Measurements from ENCODE around the gene F13A1.

F13A1 gene

DNA sequence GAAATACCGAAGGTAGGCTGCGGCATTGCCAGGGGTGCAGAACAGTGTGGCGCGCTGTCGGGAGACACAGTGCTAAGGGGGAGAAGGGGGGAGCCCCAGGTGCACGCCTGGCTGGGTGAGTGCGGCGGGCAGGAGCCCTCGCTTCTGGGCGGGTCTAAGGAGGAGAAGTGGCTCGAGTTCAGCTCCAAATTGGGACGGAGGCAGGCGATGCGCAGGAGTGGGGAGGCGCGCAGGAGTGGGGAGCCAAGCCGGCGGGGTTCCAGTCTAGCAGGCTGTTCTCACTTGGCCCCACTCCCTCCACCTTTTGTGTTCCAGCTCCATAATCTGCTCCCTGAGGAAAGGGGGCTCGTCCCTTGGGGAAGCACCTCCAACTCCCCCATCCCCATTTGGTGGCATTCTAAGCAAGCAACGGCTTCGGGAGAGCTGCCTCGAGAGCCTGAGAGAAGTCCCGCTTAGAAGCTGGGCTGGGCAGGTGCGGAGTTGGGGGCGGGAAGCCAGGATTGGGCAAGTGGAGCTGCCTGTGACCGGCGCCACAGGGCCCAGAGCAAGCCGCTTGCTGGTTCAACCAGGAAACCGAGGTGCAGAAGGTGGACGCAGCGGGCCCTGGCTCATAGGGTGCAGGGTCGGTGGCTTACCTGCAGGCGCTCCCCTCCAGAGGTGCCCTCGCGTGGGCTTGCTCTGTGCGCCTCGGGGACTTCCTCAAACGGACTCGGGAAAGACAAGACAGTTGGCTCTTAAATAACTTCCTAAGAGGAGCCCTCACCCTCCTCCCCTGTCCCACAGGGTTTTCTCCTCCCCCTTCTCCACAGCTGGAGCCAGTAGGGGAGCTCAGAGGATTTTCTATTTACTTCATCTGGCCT lies at the start of gene F13A1:
TSS of gene F13A1 (minus strand) at position 711 of the 860 bp plus-strand sequence. CDS start 1,998 bp downstream, outside the sequence.
- no peak for DNase-seq (ENCODE audit: low read depth, low spot score)

DNA sequence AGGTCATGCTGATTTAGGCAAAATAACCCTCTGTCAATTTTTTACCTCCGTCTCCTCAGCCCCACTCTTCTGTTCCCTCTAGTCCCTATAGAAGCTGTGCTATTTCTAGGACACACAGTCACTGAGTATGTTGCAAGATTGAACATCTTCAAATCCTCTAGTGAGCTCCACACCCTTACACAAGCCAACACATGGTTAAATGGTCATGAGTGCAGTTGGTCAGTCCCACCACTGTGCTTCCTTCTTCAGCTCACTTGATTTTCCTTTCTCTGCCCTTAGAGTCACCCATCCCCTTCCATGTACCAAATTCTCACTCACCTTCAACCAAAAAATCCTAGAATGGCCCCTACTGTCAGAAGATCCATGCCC lies 48.2 kb upstream of the F13A1 start:
- DNase-seq (ENCODE audit: low read depth, low spot score) = no peak

DNA sequence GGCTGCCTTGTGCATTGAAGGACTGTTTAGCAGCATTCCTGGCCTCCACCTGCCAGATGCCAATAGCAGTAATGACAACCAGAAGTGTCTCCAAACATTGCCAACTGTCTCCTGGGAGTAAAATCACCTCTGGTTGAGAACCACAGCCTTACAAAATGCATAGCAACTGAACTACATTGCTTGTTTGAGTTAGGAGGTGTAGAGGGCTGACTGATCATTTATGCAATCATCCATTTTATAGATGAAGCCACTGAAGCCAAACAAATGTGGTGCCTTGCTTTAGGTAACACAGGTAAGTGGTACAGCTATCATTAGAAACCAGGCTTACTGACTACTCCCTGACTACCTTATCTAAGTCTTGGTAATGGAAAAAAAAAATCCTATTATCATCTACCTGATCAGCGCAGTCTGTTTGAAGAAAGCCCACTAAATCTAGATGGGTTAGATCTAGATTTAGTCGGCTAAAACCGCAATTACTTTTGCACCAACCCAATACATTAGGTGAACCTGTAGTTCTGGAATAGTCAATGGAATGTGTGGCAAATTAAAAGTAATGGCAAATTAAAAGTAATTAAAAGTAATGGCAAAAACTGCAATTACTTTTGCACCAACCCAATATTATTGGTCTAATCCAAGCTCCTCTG lies 47.7 kb upstream of the F13A1 start:
- DNase-seq (ENCODE audit: low read depth, low spot score) = no peak

DNA sequence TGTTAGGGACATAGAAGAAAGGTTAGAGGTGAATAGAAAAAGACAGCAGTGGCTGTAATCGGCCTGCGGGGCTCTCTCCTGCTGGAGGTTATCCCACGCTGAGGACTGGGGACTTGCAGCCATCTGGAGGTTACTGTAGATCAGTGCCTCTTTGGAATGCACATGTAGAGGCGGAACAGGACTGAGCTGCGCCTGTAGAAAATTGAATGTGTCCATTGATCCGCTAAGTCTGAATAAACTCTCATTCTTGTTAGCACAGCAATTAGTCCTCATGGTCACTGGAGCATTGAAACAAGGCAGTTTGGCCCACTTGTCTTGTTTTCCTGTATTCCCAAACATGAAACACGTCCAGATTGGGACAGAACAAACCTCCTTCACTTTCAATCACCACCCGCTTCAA lies 46.3 kb upstream of the F13A1 start:
- no peak for DNase-seq (ENCODE audit: low read depth, low spot score)

DNA sequence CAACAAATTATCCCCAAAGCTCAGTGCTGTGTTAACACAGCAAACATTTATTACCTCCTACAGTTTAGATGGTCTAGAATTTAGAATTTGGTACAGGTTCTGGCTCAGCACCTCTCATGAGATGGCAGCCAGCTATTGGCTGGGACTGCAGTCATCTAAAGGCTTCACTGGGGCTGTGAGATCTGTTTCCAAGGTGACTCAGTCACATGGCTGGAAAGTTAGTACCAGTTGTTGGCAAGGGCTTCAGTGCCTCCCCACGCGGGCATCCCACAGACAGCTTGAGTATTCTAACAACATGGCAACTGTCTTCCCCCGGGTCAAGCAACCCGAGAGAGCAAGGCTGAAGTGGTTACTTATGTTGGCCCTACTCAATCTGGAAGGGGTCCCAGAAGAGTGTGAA lies 44.8 kb upstream of the F13A1 start:
- DNase-seq (ENCODE audit: low read depth, low spot score) = no peak

DNA sequence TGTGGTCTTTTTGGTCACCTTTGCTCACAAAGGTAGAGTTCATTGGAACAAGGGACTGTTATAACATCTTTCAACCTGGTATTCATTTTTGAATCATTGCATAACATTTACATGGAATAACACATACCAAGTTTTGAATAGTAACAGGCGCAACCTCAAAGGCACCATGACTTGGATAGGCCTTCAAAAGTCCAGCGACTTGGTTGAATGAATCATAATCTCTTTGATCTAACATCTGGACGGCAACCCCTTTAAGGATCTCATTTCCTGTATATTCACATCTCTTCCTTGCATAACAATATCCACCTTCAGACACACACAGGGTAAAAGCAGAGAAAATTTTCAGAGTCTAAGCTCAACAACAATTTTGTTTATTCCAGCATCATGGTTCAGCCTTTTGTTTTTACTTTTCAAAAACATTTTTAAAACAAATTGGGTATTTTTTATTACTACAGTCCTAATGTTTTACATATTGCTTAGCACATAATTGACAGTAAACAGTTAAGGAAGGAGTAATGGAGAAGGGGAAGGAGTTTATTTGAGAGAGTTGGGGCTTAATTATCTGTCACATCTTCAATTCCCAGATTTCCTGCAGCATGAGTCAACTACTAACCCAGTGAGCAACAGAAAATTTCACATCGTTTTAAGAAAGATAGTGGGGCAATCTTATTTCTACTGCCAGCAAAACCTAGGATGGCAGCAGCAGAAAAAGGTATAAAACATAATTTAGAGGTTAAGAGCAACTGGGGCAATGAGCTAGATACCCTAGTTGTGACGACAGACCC lies 41.8 kb upstream of the F13A1 start:
- DNase-seq (ENCODE audit: low read depth, low spot score) = no peak

DNA sequence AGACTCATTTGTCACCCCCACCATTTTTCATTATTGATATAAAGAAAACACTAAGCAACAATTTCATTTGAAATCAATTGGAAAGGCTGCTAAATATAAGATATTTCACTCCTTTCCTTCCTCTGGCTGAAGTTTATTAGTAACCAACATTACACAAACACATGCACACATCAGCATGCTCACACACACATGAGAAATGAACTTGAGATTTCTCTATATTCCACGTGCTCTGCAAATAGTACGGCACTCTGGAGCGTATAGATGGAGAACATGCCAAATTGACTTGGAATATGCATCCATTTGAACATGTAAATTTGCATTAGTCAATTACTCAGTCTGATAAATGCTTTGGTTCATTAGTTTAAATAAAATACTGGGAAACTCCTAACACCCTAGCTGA lies 37.1 kb upstream of the F13A1 start:
- no peak for DNase-seq (ENCODE audit: low read depth, low spot score)

DNA sequence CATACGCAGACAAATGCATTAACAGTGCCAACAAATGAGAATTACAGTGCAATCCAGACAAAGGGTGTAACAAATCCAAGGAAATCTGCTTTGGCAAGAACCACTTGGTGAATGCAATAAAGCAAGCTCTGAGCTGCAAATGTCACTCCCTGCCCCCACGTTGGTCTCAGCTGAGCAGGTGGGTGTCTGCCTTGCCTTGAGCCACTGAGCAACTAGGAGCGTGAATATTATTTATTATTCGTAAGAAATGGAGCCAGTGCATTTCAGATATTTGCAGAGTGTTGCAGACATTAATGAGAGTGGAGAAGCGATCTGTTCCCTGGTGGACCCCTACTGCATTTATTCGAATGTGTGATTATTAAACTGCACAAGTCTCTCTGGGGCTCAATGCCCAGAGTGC lies 36.6 kb upstream of the F13A1 start:
- no peak for DNase-seq (ENCODE audit: low read depth, low spot score)

DNA sequence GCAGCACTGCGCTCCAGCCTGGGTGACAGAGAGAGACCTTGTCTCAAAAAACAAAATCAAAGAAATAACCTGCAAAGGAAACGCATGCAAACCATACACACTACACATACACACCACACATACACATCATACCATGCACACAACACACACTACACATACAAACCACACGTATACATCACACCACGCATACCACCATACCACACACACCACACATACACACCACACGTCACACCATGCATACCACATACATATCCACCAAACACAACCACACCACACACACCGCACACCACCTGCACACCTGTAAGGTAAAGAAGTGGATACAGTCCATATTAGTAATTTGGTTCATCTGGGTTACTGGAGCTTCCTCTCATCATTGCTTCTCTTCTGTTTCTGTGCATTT lies 32.3 kb upstream of the F13A1 start:
- no peak for DNase-seq (ENCODE audit: low read depth, low spot score)

DNA sequence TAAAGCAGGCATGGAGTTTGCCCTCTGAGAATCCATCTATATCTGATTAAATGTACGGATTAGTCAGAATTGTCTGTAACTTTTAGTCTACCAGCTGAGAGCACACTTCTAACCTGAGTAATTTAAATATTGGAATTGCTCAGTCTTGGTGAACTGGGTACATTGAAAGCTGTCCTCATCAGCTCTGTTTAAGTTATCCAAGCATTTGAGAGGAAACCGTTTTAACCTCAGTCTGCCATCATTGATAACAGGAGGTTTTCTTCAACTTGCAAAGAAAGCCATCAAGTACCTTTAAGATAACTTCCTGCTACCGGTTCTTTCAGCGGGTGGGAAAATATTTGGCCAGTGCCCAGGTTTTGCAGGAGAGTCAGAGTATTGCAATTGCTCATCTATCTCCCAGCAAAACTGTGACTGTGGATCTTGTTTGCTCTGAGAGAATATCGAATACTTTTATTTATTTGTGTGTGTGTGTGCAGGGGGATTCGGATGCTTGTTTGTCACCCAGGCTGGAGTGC lies 31.1 kb upstream of the F13A1 start:
- DNase-seq (ENCODE audit: low read depth, low spot score) = no peak

DNA sequence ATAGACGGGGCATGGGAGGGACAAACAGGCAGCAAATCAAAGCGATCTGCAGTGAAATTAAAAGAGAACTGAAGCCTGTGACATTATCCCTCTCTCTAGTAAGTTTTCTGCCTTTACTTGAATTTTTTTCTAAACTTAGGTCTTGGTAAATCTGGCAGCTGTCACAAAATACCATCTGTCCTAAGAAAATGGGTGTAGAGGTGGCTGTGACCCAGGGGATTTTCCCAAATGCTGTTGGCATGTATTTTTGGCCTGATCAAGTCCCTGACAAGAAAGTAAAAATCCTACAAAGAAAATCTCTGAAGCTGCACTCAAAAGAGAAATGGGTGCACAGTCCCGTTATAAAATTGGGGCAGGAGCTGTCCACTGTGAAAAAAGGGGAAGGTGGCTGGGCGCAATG lies 30.2 kb upstream of the F13A1 start:
- no peak for DNase-seq (ENCODE audit: low read depth, low spot score)

DNA sequence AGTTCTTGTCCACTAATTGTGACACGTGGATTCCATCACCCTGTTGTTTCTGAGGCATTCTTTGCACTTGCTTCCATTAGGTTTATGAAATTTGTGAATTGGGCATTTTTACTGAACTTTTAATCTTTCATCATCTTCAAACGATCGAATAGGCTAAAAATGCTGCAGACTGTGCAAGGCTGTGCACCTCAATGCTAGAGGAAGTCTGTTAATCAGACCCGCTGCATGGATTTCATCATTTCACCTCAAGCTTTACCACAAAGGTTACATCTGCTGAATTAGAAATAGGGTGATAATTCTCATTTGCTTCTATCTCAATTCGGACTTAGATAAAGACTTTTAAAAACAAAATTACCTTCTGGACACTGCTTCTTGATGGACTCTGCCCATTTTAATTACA lies 27.8 kb upstream of the F13A1 start:
- DNase-seq (ENCODE audit: low read depth, low spot score) = no peak

DNA sequence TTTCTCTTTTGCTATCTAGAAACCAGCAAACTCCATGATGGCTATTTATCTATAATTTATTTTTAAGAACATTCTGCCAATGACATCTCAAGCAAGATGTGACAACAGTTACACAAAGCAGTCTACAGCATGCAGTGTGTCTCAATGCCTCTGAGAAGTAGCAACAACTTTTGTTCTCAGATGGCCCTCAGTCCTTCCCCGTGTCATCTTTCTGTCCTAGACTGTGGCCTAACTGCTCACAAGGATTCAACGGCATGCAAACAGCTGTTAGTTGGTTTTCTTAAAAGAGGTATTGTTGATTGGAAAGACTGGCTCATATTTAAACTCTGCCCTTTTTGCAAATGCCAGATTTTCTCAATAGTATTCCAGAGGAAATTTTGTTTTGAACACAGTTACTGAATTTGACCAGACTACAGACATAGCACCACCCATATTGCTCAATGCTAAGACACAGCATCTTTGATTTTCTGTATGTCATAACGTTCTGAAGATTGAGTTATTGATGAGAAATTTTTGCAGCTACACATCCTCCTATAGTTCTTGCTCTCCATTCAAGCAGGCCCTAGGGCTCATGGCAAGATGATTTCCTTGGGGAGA lies 26.1 kb upstream of the F13A1 start:
- DNase-seq (ENCODE audit: low read depth, low spot score) = no peak

DNA sequence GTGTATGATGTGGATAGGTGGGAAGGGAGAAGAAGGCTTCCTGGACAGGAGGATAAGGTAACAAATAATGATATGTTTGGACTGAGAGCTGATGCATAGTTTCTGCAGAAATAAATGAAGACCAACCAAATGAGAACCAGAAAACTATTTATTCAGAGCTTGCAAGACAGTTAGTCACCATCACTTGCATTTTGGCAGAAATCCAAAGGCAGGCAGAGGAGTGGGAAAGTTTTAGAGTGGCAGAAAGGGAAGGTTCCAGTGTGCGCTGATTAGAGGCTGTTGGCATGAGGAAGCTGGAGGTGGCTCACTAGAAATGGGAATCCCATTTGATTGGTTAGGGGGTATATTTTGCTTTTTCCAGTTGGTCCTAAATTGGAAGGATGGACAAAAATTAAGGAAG lies 13.0 kb upstream of the F13A1 start:
- no peak for DNase-seq (ENCODE audit: low read depth, low spot score)

DNA sequence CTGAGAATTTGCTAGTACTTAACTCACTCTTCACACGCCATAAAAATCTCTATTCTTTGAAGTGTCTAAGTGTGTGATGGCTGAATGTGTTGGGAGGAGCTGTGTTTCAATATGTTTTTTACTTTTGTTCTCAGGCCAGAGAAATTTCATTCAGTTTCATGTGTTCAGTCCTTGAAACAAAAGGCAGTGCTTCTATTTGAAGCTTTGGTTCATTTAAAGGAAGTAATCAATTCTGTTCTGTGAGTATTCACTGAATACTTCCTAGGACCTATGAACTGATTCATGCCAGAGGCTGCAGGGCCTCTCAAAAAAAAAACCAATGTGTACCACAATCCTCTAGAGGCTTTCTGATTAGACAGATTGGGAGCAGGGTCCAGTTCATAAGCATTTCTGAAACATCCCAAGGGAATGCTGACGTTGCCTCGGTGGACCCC lies 12.4 kb upstream of the F13A1 start:
- DNase-seq (ENCODE audit: low read depth, low spot score) = no peak

DNA sequence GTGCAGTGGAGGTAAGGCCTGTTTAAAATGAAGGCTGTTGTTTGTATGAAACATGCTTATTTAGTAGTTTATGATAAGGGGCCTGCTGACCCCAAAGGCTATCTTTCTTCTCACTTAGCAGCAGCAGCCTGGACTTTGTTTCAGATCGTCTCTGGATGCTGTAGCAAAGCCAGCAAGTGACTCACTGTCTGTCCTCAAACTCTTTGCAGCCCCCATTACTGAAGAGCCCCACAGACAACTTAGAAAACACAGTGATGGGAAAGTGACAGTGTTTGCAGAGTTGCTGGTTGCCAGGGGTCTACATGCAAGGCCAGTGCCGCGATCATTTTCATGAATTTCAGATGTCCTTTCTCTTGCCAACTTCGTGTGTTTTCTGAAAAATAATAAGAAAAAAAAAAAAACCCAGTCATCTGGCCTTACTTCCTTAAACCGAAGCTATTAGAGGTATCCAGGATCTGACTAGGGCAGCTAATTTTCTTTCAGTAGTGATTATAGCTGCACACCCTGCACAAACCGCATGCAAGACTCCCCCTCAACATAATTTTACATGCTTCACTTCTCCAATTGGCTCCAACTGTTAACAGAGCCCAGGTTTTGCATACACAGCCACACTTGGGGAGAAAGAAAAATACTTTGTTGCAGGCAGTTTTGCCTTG lies 11.6 kb upstream of the F13A1 start:
- no peak for DNase-seq (ENCODE audit: low read depth, low spot score)

DNA sequence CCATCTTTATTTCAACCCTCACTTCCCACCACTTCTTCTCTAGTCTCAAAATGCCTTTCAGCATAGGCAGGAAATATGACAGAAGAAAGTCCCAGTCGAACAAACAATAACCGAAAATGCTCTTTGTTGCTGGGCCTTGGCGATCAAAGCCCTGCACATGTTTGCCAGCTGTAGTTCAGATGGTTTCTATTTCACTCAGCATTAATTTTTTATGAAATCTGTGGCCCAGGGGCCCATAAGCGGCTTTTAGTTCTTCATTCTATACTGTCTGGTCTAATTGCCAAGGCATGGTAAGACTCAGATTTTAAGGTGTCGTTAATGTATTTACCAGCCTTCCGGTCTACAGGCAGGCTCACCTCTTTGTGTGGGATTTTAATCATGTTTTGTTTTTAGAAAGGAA lies 10.9 kb upstream of the F13A1 start:
- DNase-seq (ENCODE audit: low read depth, low spot score) = no peak

DNA sequence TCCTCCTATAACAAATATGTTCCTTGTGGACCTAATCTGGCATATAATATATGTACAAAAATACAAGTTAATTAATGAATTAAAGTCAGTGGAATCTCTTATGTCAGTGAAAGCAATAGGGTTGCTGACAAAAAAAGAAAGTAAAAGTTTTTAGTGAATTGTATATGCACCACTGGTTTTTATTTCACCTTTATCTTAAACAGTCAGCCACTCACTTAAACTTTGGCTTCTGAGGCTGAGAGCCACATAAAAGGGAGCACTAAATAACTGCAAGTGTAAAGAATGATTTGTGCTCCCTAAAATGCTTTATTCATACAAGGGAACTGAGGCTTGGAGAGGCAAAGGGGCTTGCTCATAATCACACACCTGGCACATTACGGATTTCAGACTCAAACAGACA lies 9.9 kb upstream of the F13A1 start:
- DNase-seq (ENCODE audit: low read depth, low spot score) = no peak

DNA sequence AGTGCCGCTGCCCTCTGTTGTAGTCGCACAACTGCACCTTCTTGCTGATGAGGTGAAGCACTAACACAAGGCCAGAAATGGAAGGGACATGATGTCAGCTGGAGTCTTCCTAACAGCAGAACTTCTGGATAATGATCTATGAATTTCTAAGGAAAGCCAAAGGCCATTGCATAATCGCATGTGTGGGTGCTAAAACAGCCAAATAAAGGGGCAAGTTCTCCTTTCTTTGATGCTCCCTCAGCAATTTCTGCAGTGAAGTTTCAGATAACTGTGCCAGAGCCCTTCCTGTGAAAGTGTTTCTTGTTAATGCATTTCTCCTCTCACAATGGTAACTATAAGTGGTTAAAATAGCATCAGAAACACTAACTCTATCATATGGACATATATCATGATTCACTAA lies 8.0 kb upstream of the F13A1 start:
- DNase-seq (ENCODE audit: low read depth, low spot score) = no peak

DNA sequence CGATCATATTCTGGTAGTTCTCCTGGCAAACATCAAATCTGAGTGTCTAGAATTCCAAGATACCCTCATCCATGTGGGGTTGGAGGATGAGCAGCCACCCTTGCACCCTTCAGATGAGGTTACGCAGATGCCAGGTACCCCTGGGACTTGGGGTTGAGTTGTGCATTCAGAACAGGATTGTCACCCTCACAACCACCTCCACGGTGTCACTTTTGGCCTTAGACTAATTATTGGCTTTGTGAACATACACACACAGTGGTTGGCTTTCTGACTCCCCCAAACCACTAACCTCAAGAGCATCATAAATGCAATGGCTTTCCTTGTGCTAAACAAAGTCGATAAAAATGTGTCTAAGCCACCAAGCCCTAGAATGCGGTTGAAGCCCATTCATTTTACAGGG lies 2.9 kb upstream of the F13A1 start:
- DNase-seq (ENCODE audit: low read depth, low spot score) = no peak

DNA sequence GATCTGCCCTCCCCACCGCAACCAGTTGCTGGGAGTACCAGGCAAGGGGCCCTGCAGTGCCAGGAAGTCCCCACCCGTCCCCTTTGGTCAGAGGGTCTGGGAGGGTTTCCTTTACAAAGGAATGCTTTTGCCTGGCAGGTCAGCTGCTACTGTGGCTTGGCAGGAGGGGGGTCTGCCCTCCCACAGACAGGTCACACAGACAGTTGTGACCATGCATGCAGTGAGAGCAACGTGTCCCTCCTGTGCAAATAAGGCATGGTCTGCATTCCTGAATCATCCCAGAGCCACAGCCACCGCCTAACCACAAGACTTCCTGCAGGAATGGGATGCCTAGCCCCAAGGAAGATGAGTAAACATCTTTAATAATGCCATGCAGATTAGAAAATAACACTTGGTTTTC lies 439 bp upstream of the F13A1 start:
- no peak for DNase-seq (ENCODE audit: low read depth, low spot score)
